Measurements from ENCODE around the gene SMIM27. TPM values are rescaled to one million over a fixed set of nuclear protein-coding genes. Genes with fewer than 3 reads are reported as not detected.
A peak's percentile ranks its signal among the peaks of the same experiment; 100 is the strongest.
"Not testable (repeated sequence)": the region's sequence is repeated elsewhere in the genome, so short reads cannot be mapped to it uniquely, and the experiment has no call there.

Gene SMIM27
- 10 to 100 TPM; 13.3 to 15.9 TPM for total RNA-seq

- Mint-ChIP-seq H3K36me3 (peaks cover 33% of the 10 kb centered on the region), H3K4me1 (peaks cover 35% of the 10 kb centered on the region), H3K9me3 (no peaks in the 10 kb centered on the region), H3K27ac (peak within 1 kb of the TSS; percentile 99), H3K27me3 (no peaks in the 10 kb centered on the region), H3K4me3 (peak within 1 kb of the TSS; percentile 100)
- DNase-seq: peak; percentile 92
Observed at GRCh38 chr9:32552172-32552872, at the start of gene SMIM27, which contains the start of gene TOPORS. SMIM27 (plus strand) TSS chr9:32552327; CDS start chr9:32552435, 108 bp downstream. TOPORS (minus strand) TSS chr9:32552586; CDS start chr9:32552436, 150 bp downstream.

GRCh38 chr9:32502464-32502863 lies 49.7 kb upstream of the SMIM27 start:
- no peaks in the 10 kb centered on the region for H3K4me1 Mint-ChIP-seq
- no peak overlapping the region for H3K4me3 Mint-ChIP-seq
- DNase-seq: no peak
- no peak overlapping the region for H3K27ac Mint-ChIP-seq
- H3K9me3 Mint-ChIP-seq: no peaks in the 10 kb centered on the region
- no peaks in the 10 kb centered on the region for H3K27me3 Mint-ChIP-seq
- H3K36me3 Mint-ChIP-seq: peaks cover 8% of the 10 kb centered on the region

GRCh38 chr9:32503008-32503407 lies 49.1 kb upstream of the SMIM27 start:
- no peak overlapping the region for H3K4me3 Mint-ChIP-seq
- H3K36me3 Mint-ChIP-seq: peaks cover 8% of the 10 kb centered on the region
- no peaks in the 10 kb centered on the region for H3K9me3 Mint-ChIP-seq
- DNase-seq: no peak
- peaks cover 2% of the 10 kb centered on the region for H3K4me1 Mint-ChIP-seq
- no peak overlapping the region for H3K27ac Mint-ChIP-seq
- H3K27me3 Mint-ChIP-seq: no peaks in the 10 kb centered on the region

- no peak overlapping the region for H3K27ac Mint-ChIP-seq
- H3K27me3 Mint-ChIP-seq: no peaks in the 10 kb centered on the region
- no peak for DNase-seq
- H3K9me3 Mint-ChIP-seq: peaks cover 9% of the 10 kb centered on the region
- peaks cover 31% of the 10 kb centered on the region for H3K4me1 Mint-ChIP-seq
- H3K4me3 Mint-ChIP-seq: no peak overlapping the region
- peaks cover 11% of the 10 kb centered on the region for H3K36me3 Mint-ChIP-seq
Observed at GRCh38 chr9:32508728-32509127, 43.4 kb upstream of the SMIM27 start.

- H3K4me1 Mint-ChIP-seq: peaks cover 25% of the 10 kb centered on the region
- H3K4me3 Mint-ChIP-seq: no peak overlapping the region
- no peaks in the 10 kb centered on the region for H3K27me3 Mint-ChIP-seq
- peaks cover 52% of the 10 kb centered on the region for H3K36me3 Mint-ChIP-seq
- no peak overlapping the region for H3K27ac Mint-ChIP-seq
- H3K9me3 Mint-ChIP-seq: peaks cover 12% of the 10 kb centered on the region
- DNase-seq: no peak
Observed at GRCh38 chr9:32516241-32516640, 35.9 kb upstream of the SMIM27 start.

- DNase-seq: no peak
- no peaks in the 10 kb centered on the region for H3K27me3 Mint-ChIP-seq
- H3K36me3 Mint-ChIP-seq: peaks cover 63% of the 10 kb centered on the region
- H3K4me3 Mint-ChIP-seq: no peak overlapping the region
- peaks cover 17% of the 10 kb centered on the region for H3K4me1 Mint-ChIP-seq
- peaks cover 18% of the 10 kb centered on the region for H3K9me3 Mint-ChIP-seq
- H3K27ac Mint-ChIP-seq: no peak overlapping the region
Observed at GRCh38 chr9:32518276-32518675, 33.9 kb upstream of the SMIM27 start.

- H3K27me3 Mint-ChIP-seq: no peaks in the 10 kb centered on the region
- no peak overlapping the region for H3K27ac Mint-ChIP-seq
- H3K4me3 Mint-ChIP-seq: peak overlapping the region; percentile 85
- peaks cover 14% of the 10 kb centered on the region for H3K9me3 Mint-ChIP-seq
- peaks cover 36% of the 10 kb centered on the region for H3K36me3 Mint-ChIP-seq
- H3K4me1 Mint-ChIP-seq: peaks cover 33% of the 10 kb centered on the region
- no peak for DNase-seq
Observed at GRCh38 chr9:32523910-32524309, 28.2 kb upstream of the SMIM27 start.

- Mint-ChIP-seq H3K36me3 (peaks cover 36% of the 10 kb centered on the region), H3K4me3 (peak overlapping the region; percentile 85), H3K9me3 (peaks cover 14% of the 10 kb centered on the region), H3K4me1 (peaks cover 33% of the 10 kb centered on the region)
- not testable (repeated sequence) for DNase-seq, H3K27me3 Mint-ChIP-seq, H3K27ac Mint-ChIP-seq
Observed at GRCh38 chr9:32524558-32524891, 27.6 kb upstream of the SMIM27 start.

GRCh38 chr9:32524892-32525708 lies 27.0 kb upstream of the SMIM27 start:
- DNase-seq: no peak
- Mint-ChIP-seq H3K9me3 (peaks cover 14% of the 10 kb centered on the region), H3K36me3 (peaks cover 36% of the 10 kb centered on the region), H3K27me3 (no peaks in the 10 kb centered on the region), H3K4me1 (peaks cover 33% of the 10 kb centered on the region), H3K27ac (peak overlapping the region; percentile 85), H3K4me3 (peak overlapping the region; percentile 85)

- Mint-ChIP-seq H3K27me3 (no peaks in the 10 kb centered on the region), H3K27ac (peak overlapping the region; percentile 85), H3K4me3 (peak overlapping the region; percentile 85), H3K9me3 (peaks cover 14% of the 10 kb centered on the region), H3K4me1 (peaks cover 33% of the 10 kb centered on the region), H3K36me3 (peaks cover 34% of the 10 kb centered on the region)
- no peak for DNase-seq
Observed at GRCh38 chr9:32525709-32526030, 26.5 kb upstream of the SMIM27 start.

- peaks cover 33% of the 10 kb centered on the region for H3K4me1 Mint-ChIP-seq
- DNase-seq: peak; percentile 78
- peaks cover 14% of the 10 kb centered on the region for H3K9me3 Mint-ChIP-seq
- peaks cover 39% of the 10 kb centered on the region for H3K36me3 Mint-ChIP-seq
- peak within 1 kb of the TSS; percentile 85 for H3K4me3 Mint-ChIP-seq
- H3K27ac Mint-ChIP-seq: peak within 1 kb of the TSS; percentile 85
- H3K27me3 Mint-ChIP-seq: no peaks in the 10 kb centered on the region
Observed at GRCh38 chr9:32526041-32526706, 26.0 kb upstream of the SMIM27 start, which contains the start of gene RIGI. RIGI (minus strand) TSS chr9:32526196; CDS start chr9:32526166, 30 bp downstream.

GRCh38 chr9:32526707-32527048 lies 25.4 kb upstream of the SMIM27 start:
- no peak for DNase-seq
- H3K27ac Mint-ChIP-seq: peak overlapping the region; percentile 85
- peaks cover 14% of the 10 kb centered on the region for H3K9me3 Mint-ChIP-seq
- peaks cover 33% of the 10 kb centered on the region for H3K4me1 Mint-ChIP-seq
- peaks cover 38% of the 10 kb centered on the region for H3K36me3 Mint-ChIP-seq
- no peaks in the 10 kb centered on the region for H3K27me3 Mint-ChIP-seq
- H3K4me3 Mint-ChIP-seq: peak overlapping the region; percentile 85

- Mint-ChIP-seq H3K9me3 (no peaks in the 10 kb centered on the region), H3K4me3 (no peak overlapping the region), H3K27ac (no peak overlapping the region), H3K27me3 (no peaks in the 10 kb centered on the region), H3K36me3 (peaks cover 9% of the 10 kb centered on the region), H3K4me1 (no peaks in the 10 kb centered on the region)
- DNase-seq: no peak
Observed at GRCh38 chr9:32533336-32533735, 18.8 kb upstream of the SMIM27 start.

- H3K4me1 Mint-ChIP-seq: no peaks in the 10 kb centered on the region
- H3K36me3 Mint-ChIP-seq: peaks cover 9% of the 10 kb centered on the region
- no peaks in the 10 kb centered on the region for H3K27me3 Mint-ChIP-seq
- H3K4me3 Mint-ChIP-seq: no peak overlapping the region
- no peak overlapping the region for H3K27ac Mint-ChIP-seq
- H3K9me3 Mint-ChIP-seq: no peaks in the 10 kb centered on the region
- no peak for DNase-seq
Observed at GRCh38 chr9:32533816-32534215, 18.3 kb upstream of the SMIM27 start.

GRCh38 chr9:32543047-32543446 lies 9.1 kb upstream of the SMIM27 start:
- Mint-ChIP-seq H3K27ac (no peak overlapping the region), H3K9me3 (no peaks in the 10 kb centered on the region), H3K4me3 (no peak overlapping the region), H3K27me3 (no peaks in the 10 kb centered on the region), H3K4me1 (peaks cover 17% of the 10 kb centered on the region), H3K36me3 (peaks cover 23% of the 10 kb centered on the region)
- DNase-seq: no peak

All from activated naive CD8-positive, alpha-beta T cell treated with anti-CD3 and anti-CD28 coated beads for 36 hours (primary cell).